WERI-Rb-1 (cell line): ENCODE results near the gene SLC38A4.

ENCODE experiments used
- DNase-seq: peaks from one replicate; pipeline ENCODE4 v3.0.0-alpha.2; 2020
- H3K27ac ChIP-seq: fragments of 250-450 bp; sonication (Bioruptor Pico); 2 replicates; pipeline ENCODE4 v1.5.1; 2020; ENCODE audit warnings: mild to moderate bottlenecking, moderate library complexity
- H3K27me3 ChIP-seq: fragments of 250-450 bp; sonication (Bioruptor Pico); 2 replicates; pipeline ENCODE4 v1.5.1; 2021; ENCODE audit warnings: mild to moderate bottlenecking, low read depth, moderate library complexity; ENCODE audit not compliant: insufficient read depth, severe bottlenecking
- H3K36me3 ChIP-seq: fragments of 250-450 bp; sonication (Bioruptor Pico); 2 replicates; pipeline ENCODE4 v1.5.1; 2020; ENCODE audit warnings: mild to moderate bottlenecking, moderate library complexity
- H3K4me3 ChIP-seq: 2 replicates; pipeline ENCODE4 v1.5.1; 2011; ENCODE audit warnings: low read depth, mild to moderate bottlenecking, control low read depth, low read length
- H3K9me3 ChIP-seq: fragments of 250-450 bp; sonication (Bioruptor Pico); 2 replicates; pipeline ENCODE4 v1.5.1; 2021; ENCODE audit warnings: mild to moderate bottlenecking, moderate library complexity; ENCODE audit not compliant: severe bottlenecking
- CTCF ChIP-seq: IDR thresholded peaks from 2 replicates; pipeline ENCODE4 v1.5.1; 2011; ENCODE audit warnings: low read depth, mild to moderate bottlenecking, control low read depth, inconsistent platforms, low read length

The SLC38A4 gene

GRCh38 chr12:46808955-46809697 lies 16.7 kb downstream of the SLC38A4 start:
- H3K27ac ChIP-seq: no peak overlapping the region
- no peak for DNase-seq
- no peaks in the 10 kb centered on the region for H3K36me3 ChIP-seq
- H3K27me3 ChIP-seq: peaks cover 20% of the 10 kb centered on the region
- no peaks in the 10 kb centered on the region for H3K9me3 ChIP-seq
- no peak for TF ChIP-seq CTCF
- H3K4me3 ChIP-seq: no peak overlapping the region

- TF ChIP-seq CTCF: no peak
- Histone ChIP-seq H3K36me3 (no peaks in the 10 kb centered on the region), H3K27ac (no peak overlapping the region), H3K9me3 (no peaks in the 10 kb centered on the region), H3K4me3 (no peak overlapping the region), H3K27me3 (peaks cover 20% of the 10 kb centered on the region)
- no peak for DNase-seq
Measured at GRCh38 chr12:46808317-46808716, 17.5 kb downstream of the SLC38A4 start.

GRCh38 chr12:46804054-46804453 lies 21.7 kb downstream of the SLC38A4 start:
- no peak overlapping the region for H3K27ac ChIP-seq
- H3K9me3 ChIP-seq: no peaks in the 10 kb centered on the region
- H3K27me3 ChIP-seq: peaks cover 26% of the 10 kb centered on the region
- H3K4me3 ChIP-seq: no peak overlapping the region
- DNase-seq: no peak
- H3K36me3 ChIP-seq: no peaks in the 10 kb centered on the region
- no peak for TF ChIP-seq CTCF

- peaks cover 26% of the 10 kb centered on the region for H3K27me3 ChIP-seq
- no peak overlapping the region for H3K27ac ChIP-seq
- H3K36me3 ChIP-seq: no peaks in the 10 kb centered on the region
- DNase-seq: no peak
- no peaks in the 10 kb centered on the region for H3K9me3 ChIP-seq
- no peak overlapping the region for H3K4me3 ChIP-seq
- TF ChIP-seq CTCF: no peak
Measured at GRCh38 chr12:46803517-46803916, 22.3 kb downstream of the SLC38A4 start.

- TF ChIP-seq CTCF: no peak
- H3K27me3 ChIP-seq: peaks cover 17% of the 10 kb centered on the region
- no peak overlapping the region for H3K27ac ChIP-seq
- no peaks in the 10 kb centered on the region for H3K36me3 ChIP-seq
- DNase-seq: no peak
- no peaks in the 10 kb centered on the region for H3K9me3 ChIP-seq
- H3K4me3 ChIP-seq: no peak overlapping the region
Measured at GRCh38 chr12:46801293-46801692, 24.5 kb downstream of the SLC38A4 start.

GRCh38 chr12:46800160-46800559 lies 25.6 kb downstream of the SLC38A4 start:
- no peaks in the 10 kb centered on the region for H3K36me3 ChIP-seq

More at GRCh38 chr12:46800160-46800559, 25.6 kb downstream of the SLC38A4 start:
- TF ChIP-seq CTCF: no peak
- Histone ChIP-seq H3K4me3 (no peak overlapping the region), H3K27ac (no peak overlapping the region), H3K27me3 (peaks cover 19% of the 10 kb centered on the region), H3K9me3 (no peaks in the 10 kb centered on the region)
- no peak for DNase-seq
